ENCODE measurements around the gene GNA14.

GNA14 gene

DNA sequence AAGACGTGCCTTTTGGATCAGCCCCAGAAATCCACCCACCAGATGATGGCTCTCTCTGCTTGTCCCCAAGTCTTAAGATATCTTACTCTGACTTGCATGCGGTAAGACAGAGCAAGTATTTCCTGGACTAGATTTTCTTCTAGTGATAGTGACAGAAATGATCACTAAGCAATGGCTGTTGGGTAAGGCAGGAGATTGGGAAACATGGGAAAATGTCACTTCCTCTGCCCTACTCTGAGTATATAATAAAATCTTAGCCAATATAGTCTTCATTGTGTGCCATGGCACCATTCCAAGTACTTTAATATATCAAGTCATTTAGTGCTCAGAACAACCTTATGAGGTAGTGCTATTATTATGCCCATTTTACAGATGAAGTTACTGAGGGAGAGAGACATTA lies 31.0 kb upstream of the GNA14 start:
- Histone ChIP-seq H3K4me3 (ENCODE audit: insufficient read length, low read depth) (no peak overlapping the region), H3K4me1 (ENCODE audit: insufficient read depth, insufficient read length) (no peaks in the 10 kb centered on the region), H3K27me3 (ENCODE audit: insufficient read depth, insufficient read length) (no peaks in the 10 kb centered on the region), H3K36me3 (ENCODE audit: insufficient read depth, insufficient read length, low read length) (no peaks in the 10 kb centered on the region), H3K9me3 (ENCODE audit: insufficient read depth, low read length) (no peaks in the 10 kb centered on the region), H3K9ac (ENCODE audit: insufficient read length, low read depth) (no peak overlapping the region)
- TF ChIP-seq SUZ12 (IDR thresholded peaks at IDR 0.05; ENCODE audit: extremely low read depth, insufficient read depth, insufficient read length) (no peak), YY1 (IDR thresholded peaks at IDR 0.05; ENCODE audit: insufficient read depth, insufficient read length) (no peak), ZNF274 (IDR thresholded peaks at IDR 0.05; ENCODE audit: low read depth, low read length) (no peak)
- DNase-seq (ENCODE audit: low read depth, low spot score) = no peak

DNA sequence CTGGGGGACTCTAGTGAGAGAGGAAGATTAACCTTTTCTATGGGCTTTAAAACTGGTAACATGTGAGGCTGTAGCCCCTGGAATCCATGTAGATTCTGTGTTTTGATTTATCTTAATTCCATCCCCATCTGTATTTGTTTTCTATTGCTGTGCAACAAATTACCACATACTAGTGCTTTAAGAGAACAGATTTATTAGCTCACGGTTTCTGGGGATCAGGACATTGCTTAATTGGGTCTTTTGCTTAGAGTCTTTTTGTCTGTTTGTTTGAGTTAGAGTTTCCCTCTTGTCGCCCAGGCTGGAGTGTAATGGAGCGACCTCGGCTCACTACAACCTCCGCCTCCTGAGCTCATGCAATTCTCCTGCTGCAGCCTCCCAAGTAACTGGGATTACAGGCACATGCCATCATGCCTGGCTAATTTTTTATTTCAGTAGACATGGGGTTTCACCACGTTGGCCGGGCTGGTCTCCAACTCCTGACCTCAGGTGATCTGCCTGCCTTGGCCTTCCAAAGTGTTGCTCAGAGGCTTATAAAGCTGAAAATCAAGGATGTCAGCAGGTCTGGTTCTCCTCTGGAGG lies 29.9 kb upstream of the GNA14 start:
- H3K9ac ChIP-seq (ENCODE audit: insufficient read length, low read depth) = no peak overlapping the region
- no peak for DNase-seq (ENCODE audit: low read depth, low spot score)
- H3K4me1 ChIP-seq (ENCODE audit: insufficient read depth, insufficient read length) = no peaks in the 10 kb centered on the region
- no peak overlapping the region for H3K4me3 ChIP-seq (ENCODE audit: insufficient read length, low read depth)
- H3K36me3 ChIP-seq (ENCODE audit: insufficient read depth, insufficient read length, low read length) = no peaks in the 10 kb centered on the region
- no peak for TF ChIP-seq SUZ12 (IDR thresholded peaks at IDR 0.05; ENCODE audit: extremely low read depth, insufficient read depth, insufficient read length)
- no peak for TF ChIP-seq YY1 (IDR thresholded peaks at IDR 0.05; ENCODE audit: insufficient read depth, insufficient read length)
- no peak for TF ChIP-seq ZNF274 (IDR thresholded peaks at IDR 0.05; ENCODE audit: low read depth, low read length)
- H3K27me3 ChIP-seq (ENCODE audit: insufficient read depth, insufficient read length) = no peaks in the 10 kb centered on the region
- no peaks in the 10 kb centered on the region for H3K9me3 ChIP-seq (ENCODE audit: insufficient read depth, low read length)

DNA sequence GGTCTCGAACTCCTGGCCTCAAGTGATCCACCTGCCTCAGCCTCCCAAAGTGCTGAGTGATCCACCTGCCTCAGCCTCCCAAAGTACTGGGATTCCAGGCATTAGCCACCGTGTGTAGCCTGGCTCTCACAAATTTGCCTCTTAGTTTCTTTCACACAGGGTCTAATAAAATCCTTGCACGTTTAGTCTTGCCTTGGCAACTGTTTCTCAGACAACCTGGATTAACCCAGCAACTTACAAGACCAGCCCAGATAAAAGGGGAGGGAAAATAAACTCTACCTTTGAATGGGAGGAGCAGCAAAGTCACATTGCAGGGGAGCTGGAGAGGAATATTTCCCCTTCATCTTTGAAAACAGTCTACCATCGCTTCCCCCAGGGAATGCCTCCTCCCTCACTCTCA lies 29.3 kb upstream of the GNA14 start:
- Histone ChIP-seq H3K4me1 (ENCODE audit: insufficient read depth, insufficient read length) (no peaks in the 10 kb centered on the region), H3K9ac (ENCODE audit: insufficient read length, low read depth) (no peak overlapping the region), H3K4me3 (ENCODE audit: insufficient read length, low read depth) (no peak overlapping the region), H3K27me3 (ENCODE audit: insufficient read depth, insufficient read length) (no peaks in the 10 kb centered on the region), H3K9me3 (ENCODE audit: insufficient read depth, low read length) (no peaks in the 10 kb centered on the region), H3K36me3 (ENCODE audit: insufficient read depth, insufficient read length, low read length) (no peaks in the 10 kb centered on the region)
- no peak for DNase-seq (ENCODE audit: low read depth, low spot score)
- no peak for TF ChIP-seq SUZ12 (IDR thresholded peaks at IDR 0.05; ENCODE audit: extremely low read depth, insufficient read depth, insufficient read length)
- TF ChIP-seq ZNF274 (IDR thresholded peaks at IDR 0.05; ENCODE audit: low read depth, low read length) = no peak
- TF ChIP-seq YY1 (IDR thresholded peaks at IDR 0.05; ENCODE audit: insufficient read depth, insufficient read length) = no peak

DNA sequence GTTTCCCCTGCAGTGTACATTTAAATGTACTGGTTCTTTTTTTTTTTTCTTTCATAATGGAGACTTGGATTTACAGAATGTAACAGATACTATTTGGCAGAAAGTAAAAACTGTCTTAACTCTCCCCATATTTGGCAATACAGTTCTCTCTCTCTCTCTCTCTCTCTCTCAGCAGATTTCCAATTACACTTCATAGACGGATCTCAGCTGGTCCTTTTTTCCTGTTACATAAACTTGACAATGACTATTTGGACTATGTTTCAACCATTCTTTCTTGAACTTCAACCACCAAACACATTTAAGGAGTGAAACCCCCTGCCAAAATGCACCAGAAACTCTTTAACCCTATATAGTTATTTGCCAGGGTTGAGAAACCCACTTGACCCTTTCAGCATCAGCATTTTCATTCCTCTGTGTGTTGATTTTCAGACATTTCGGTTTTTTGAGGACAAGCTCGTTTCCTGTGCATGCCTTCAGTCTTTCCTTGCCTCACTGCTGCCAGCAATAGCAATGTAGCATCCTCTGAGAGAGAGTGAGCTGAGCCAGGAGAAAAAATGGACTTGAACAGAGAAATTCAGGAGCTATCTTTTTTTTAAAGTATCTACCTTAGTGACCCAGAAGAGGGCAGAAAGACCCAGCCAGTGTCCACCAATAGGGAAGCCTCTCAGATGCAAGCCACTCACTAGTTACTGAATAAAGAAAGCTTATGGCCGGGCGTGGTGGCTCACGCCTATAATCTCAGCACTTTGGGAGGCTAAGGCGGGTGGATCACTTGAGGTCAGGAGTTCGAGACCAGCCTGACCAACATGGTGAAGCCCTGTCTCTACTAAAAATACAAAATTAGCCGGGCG lies 26.0 kb upstream of the GNA14 start:
- no peak for TF ChIP-seq ZNF274 (IDR thresholded peaks at IDR 0.05; ENCODE audit: low read depth, low read length)
- no peak for TF ChIP-seq SUZ12 (IDR thresholded peaks at IDR 0.05; ENCODE audit: extremely low read depth, insufficient read depth, insufficient read length)
- TF ChIP-seq YY1 (IDR thresholded peaks at IDR 0.05; ENCODE audit: insufficient read depth, insufficient read length) = no peak
- no peak for DNase-seq (ENCODE audit: low read depth, low spot score)
- Histone ChIP-seq H3K36me3 (ENCODE audit: insufficient read depth, insufficient read length, low read length) (no peaks in the 10 kb centered on the region), H3K27me3 (ENCODE audit: insufficient read depth, insufficient read length) (no peaks in the 10 kb centered on the region), H3K4me3 (ENCODE audit: insufficient read length, low read depth) (no peak overlapping the region), H3K9ac (ENCODE audit: insufficient read length, low read depth) (no peak overlapping the region), H3K9me3 (ENCODE audit: insufficient read depth, low read length) (no peaks in the 10 kb centered on the region), H3K4me1 (ENCODE audit: insufficient read depth, insufficient read length) (no peaks in the 10 kb centered on the region)

DNA sequence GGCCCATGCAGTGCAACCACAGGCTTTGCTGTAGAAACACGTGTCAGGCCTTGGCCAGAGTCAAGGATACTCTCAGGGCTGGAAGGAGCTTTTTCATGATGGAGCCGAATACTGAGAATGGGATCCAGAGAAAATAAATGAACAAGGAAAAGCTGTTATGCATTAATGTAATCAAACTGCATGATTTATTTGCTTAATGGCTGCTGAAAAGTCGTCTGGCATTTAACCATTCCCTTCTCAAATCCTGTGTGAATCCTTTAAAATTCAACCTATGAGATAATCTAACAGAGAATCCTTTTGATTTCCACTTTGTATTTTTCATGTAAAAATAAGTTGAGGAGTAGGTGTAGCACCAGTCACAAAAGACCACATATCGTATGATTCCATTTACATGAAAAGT lies 24.1 kb upstream of the GNA14 start:
- TF ChIP-seq SUZ12 (IDR thresholded peaks at IDR 0.05; ENCODE audit: extremely low read depth, insufficient read depth, insufficient read length) (no peak), YY1 (IDR thresholded peaks at IDR 0.05; ENCODE audit: insufficient read depth, insufficient read length) (no peak), ZNF274 (IDR thresholded peaks at IDR 0.05; ENCODE audit: low read depth, low read length) (no peak)
- H3K4me1 ChIP-seq (ENCODE audit: insufficient read depth, insufficient read length) = no peaks in the 10 kb centered on the region

DNA sequence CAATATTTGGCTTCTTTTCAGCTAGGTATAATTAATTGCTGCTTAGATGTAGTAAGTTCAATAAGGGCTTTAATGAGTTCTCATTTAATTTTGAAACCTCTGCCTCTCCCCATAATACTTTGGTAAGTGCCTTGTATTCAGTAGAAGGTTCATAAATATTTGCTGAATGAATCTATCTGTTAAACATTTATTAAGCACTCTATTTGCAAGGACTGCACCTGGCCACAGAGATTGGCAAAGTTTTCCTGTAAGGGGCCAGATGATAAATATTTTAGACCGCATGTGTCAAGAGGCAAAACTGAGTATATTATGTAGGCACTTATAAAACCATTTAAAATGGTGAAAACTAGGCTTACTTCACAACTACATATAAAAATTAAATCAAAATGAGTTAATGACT lies 19.0 kb upstream of the GNA14 start:
- TF ChIP-seq YY1 (IDR thresholded peaks at IDR 0.05; ENCODE audit: insufficient read depth, insufficient read length) (no peak), SUZ12 (IDR thresholded peaks at IDR 0.05; ENCODE audit: extremely low read depth, insufficient read depth, insufficient read length) (no peak), ZNF274 (IDR thresholded peaks at IDR 0.05; ENCODE audit: low read depth, low read length) (no peak)
- H3K4me1 ChIP-seq (ENCODE audit: insufficient read depth, insufficient read length) = no peaks in the 10 kb centered on the region
- DNase-seq (ENCODE audit: low read depth, low spot score) = no peak
- no peaks in the 10 kb centered on the region for H3K27me3 ChIP-seq (ENCODE audit: insufficient read depth, insufficient read length)
- H3K9me3 ChIP-seq (ENCODE audit: insufficient read depth, low read length) = no peaks in the 10 kb centered on the region
- H3K4me3 ChIP-seq (ENCODE audit: insufficient read length, low read depth) = no peak overlapping the region
- H3K36me3 ChIP-seq (ENCODE audit: insufficient read depth, insufficient read length, low read length) = no peaks in the 10 kb centered on the region
- H3K9ac ChIP-seq (ENCODE audit: insufficient read length, low read depth) = no peak overlapping the region

More for the DNA sequence above, 24.1 kb upstream of the GNA14 start:
- H3K27me3 ChIP-seq (ENCODE audit: insufficient read depth, insufficient read length) = no peaks in the 10 kb centered on the region
- no peak for DNase-seq (ENCODE audit: low read depth, low spot score)
- no peaks in the 10 kb centered on the region for H3K36me3 ChIP-seq (ENCODE audit: insufficient read depth, insufficient read length, low read length)
- H3K9me3 ChIP-seq (ENCODE audit: insufficient read depth, low read length) = no peaks in the 10 kb centered on the region
- H3K4me3 ChIP-seq (ENCODE audit: insufficient read length, low read depth) = no peak overlapping the region
- H3K9ac ChIP-seq (ENCODE audit: insufficient read length, low read depth) = no peak overlapping the region

DNA sequence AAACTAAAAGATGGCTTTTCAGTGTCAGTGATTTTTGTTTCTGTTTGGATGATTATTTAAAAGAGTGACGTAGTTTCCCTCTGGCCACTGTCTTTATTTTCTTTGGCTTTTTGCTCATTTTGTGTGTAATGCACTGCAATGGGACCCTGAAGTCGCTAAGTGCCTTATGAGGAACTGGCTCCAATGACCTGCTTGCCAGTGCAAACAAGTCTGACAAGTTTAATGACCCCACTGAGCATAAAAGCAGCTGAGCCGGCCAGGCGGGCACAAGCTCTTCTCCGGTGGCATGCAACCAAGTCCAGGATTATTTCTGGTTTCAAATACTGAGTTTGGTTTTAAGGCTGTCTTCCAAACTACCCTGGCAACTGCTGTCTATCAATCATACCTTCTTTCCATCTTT lies 15.6 kb upstream of the GNA14 start:
- no peak for DNase-seq (ENCODE audit: low read depth, low spot score)
- H3K4me1 ChIP-seq (ENCODE audit: insufficient read depth, insufficient read length) = no peaks in the 10 kb centered on the region
- H3K9ac ChIP-seq (ENCODE audit: insufficient read length, low read depth) = no peak overlapping the region

More for the DNA sequence above, 15.6 kb upstream of the GNA14 start:
- H3K4me3 ChIP-seq (ENCODE audit: insufficient read length, low read depth) = no peak overlapping the region
- H3K9me3 ChIP-seq (ENCODE audit: insufficient read depth, low read length) = no peaks in the 10 kb centered on the region
- H3K27me3 ChIP-seq (ENCODE audit: insufficient read depth, insufficient read length) = no peaks in the 10 kb centered on the region
- no peaks in the 10 kb centered on the region for H3K36me3 ChIP-seq (ENCODE audit: insufficient read depth, insufficient read length, low read length)
- no peak for TF ChIP-seq SUZ12 (IDR thresholded peaks at IDR 0.05; ENCODE audit: extremely low read depth, insufficient read depth, insufficient read length)
- TF ChIP-seq ZNF274 (IDR thresholded peaks at IDR 0.05; ENCODE audit: low read depth, low read length) = no peak
- TF ChIP-seq YY1 (IDR thresholded peaks at IDR 0.05; ENCODE audit: insufficient read depth, insufficient read length) = no peak
